ENCODE data around the gene RPS6KA4. TPM values are rescaled to one million over a fixed set of nuclear protein-coding genes. Genes with fewer than 3 reads are reported as not detected.

RPS6KA4 gene
- polyA plus RNA-seq, 1 of the 3 experiments (the other 2 are of a cell fraction) = 43.4 TPM

DNA sequence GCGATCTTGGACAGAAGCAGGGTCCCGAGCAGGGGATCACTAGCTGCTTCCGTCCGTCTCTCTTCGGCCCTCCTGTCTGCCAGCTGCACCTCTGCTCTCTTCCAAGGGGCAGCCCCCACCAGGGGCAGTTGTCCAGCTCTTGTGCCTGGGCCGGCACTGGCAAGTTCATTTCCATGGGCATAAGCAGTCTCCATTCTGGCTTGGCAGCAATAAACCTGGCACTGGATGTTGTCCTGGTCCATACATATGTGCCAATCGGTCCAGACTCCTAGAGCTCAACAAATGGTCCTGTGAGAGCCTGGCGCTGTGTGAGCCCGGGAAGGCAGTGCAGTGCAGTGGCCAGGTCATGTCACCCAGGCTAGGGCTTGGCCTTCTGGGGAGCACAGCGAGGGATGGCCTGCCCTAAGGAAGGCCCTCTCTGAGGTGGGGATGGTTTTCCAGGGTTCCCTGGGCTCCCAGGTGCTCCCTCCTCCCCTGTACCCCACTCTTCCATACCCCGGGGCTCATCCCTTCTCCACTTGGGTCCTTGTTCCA lies 60.4 kb downstream of the RPS6KA4 start:
- no peaks in the 10 kb centered on the region for H3K4me1 ChIP-seq (ENCODE audit: control insufficient read depth in 1 of 2, insufficient read depth in 2 of 2, low read depth in 1 of 2, low read length in 1 of 2)
- H3K79me2 ChIP-seq (ENCODE audit: insufficient read depth) = no peaks in the 10 kb centered on the region
- WGBS (ENCODE audit: low lambda C conversion rate) = 43% methylated on average over 7 of the region's 11 CpGs
- H3K27ac ChIP-seq (ENCODE audit: low read depth in 2 of 2, low read length in 1 of 2) = no peak overlapping the region
- no peak overlapping the region for H3K9ac ChIP-seq
- TF ChIP-seq MEF2A (IDR thresholded peaks at IDR 0.05; ENCODE audit: borderline replicate concordance, low read depth) = no peak
- TF ChIP-seq, protein P1, sequence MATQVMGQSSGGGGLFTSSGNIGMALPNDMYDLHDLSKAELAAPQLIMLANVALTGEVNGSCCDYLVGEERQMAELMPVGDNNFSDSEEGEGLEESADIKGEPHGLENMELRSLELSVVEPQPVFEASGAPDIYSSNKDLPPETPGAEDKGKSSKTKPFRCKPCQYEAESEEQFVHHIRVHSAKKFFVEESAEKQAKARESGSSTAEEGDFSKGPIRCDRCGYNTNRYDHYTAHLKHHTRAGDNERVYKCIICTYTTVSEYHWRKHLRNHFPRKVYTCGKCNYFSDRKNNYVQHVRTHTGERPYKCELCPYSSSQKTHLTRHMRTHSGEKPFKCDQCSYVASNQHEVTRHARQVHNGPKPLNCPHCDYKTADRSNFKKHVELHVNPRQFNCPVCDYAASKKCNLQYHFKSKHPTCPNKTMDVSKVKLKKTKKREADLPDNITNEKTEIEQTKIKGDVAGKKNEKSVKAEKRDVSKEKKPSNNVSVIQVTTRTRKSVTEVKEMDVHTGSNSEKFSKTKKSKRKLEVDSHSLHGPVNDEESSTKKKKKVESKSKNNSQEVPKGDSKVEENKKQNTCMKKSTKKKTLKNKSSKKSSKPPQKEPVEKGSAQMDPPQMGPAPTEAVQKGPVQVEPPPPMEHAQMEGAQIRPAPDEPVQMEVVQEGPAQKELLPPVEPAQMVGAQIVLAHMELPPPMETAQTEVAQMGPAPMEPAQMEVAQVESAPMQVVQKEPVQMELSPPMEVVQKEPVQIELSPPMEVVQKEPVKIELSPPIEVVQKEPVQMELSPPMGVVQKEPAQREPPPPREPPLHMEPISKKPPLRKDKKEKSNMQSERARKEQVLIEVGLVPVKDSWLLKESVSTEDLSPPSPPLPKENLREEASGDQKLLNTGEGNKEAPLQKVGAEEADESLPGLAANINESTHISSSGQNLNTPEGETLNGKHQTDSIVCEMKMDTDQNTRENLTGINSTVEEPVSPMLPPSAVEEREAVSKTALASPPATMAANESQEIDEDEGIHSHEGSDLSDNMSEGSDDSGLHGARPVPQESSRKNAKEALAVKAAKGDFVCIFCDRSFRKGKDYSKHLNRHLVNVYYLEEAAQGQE (IDR thresholded peaks at IDR 0.05; ENCODE audit: low read depth, low read length) = no peak
- H3K9me3 ChIP-seq = no peaks in the 10 kb centered on the region
- no peaks in the 10 kb centered on the region for H3K36me3 ChIP-seq (replicated peaks in 1 of 2; ENCODE audit: control insufficient read depth in 1 of 2, insufficient read depth in 2 of 2, low read length in 1 of 2)
- CTCF ChIA-PET = interaction anchor here (0.6 to 6.0 kb wide), 6 partner anchors 12 to 233 kb away, joined by 3 to 37 read pairs (median 3); partner anchors contain the start of genes PRDX5 and TRMT112
- H3F3A ChIP-seq (replicated peaks; ENCODE audit: insufficient read depth) = no peaks in the 10 kb centered on the region
- H3K9me2 ChIP-seq = no peaks in the 10 kb centered on the region
- no peaks in the 10 kb centered on the region for H3K27me3 ChIP-seq (ENCODE audit: insufficient read depth)
- H3K4me3 ChIP-seq (ENCODE audit: low read depth in 2 of 2, low read length in 1 of 2) = no peak overlapping the region
- POLR2A ChIA-PET = no interaction called here
- DNase-seq = no peak
- no peak overlapping the region for H2AFZ ChIP-seq (ENCODE audit: low read depth)
- H4K20me1 ChIP-seq (ENCODE audit: insufficient read depth) = no peaks in the 10 kb centered on the region
- no peak overlapping the region for H3K4me2 ChIP-seq

DNA sequence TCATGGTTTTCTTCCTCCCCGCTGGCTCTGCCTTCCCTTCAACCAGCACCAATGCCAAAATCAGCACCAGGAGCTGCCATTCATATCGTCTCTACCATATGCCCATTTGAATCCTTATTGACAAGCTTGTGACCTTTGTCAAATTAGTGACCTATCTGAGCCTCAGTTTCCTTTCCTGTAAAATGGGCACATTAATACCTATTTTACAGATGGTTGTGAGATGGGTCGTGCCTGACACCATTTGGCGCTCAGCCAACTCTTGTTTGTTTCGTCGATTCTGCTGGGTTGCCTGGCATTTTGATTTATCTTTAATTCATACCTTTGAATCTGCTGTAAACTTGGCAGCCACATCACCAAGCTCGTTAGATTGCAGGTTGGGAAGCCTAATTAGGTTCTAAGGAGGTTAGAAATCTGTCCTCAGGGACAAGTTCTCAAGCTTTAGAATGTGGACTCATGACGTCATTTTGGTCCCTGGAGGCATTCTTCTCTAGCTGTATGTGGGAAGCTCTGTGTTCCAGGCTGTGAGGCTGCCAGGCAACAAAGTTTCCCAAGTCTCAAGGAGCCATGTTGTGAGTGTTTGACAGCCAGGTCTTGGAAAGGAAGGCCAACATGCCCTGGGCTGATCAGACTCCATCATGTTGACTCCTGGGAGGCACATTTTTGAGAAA lies 61.0 kb downstream of the RPS6KA4 start:
- Histone ChIP-seq H3K27ac (ENCODE audit: low read depth in 2 of 2, low read length in 1 of 2) (no peak overlapping the region), H2AFZ (ENCODE audit: low read depth) (no peak overlapping the region), H3K27me3 (ENCODE audit: insufficient read depth) (no peaks in the 10 kb centered on the region), H3K4me1 (ENCODE audit: control insufficient read depth in 1 of 2, insufficient read depth in 2 of 2, low read depth in 1 of 2, low read length in 1 of 2) (no peaks in the 10 kb centered on the region), H3K4me3 (ENCODE audit: low read depth in 2 of 2, low read length in 1 of 2) (no peak overlapping the region), H3K9ac (no peak overlapping the region), H3K79me2 (ENCODE audit: insufficient read depth) (no peaks in the 10 kb centered on the region), H3K4me2 (no peak overlapping the region), H4K20me1 (ENCODE audit: insufficient read depth) (no peaks in the 10 kb centered on the region), H3K9me3 (no peaks in the 10 kb centered on the region), H3F3A (replicated peaks; ENCODE audit: insufficient read depth) (no peaks in the 10 kb centered on the region), H3K36me3 (replicated peaks in 1 of 2; ENCODE audit: control insufficient read depth in 1 of 2, insufficient read depth in 2 of 2, low read length in 1 of 2) (no peaks in the 10 kb centered on the region), H3K9me2 (no peaks in the 10 kb centered on the region)
- POLR2A ChIA-PET = no interaction called here
- CTCF ChIA-PET = interaction anchor here (0.6 to 6.0 kb wide), 7 partner anchors 12 to 232 kb away, joined by 3 to 37 read pairs (median 3); partner anchors contain the start of genes PRDX5 and TRMT112
- TF ChIP-seq EZH2phosphoT487 (IDR thresholded peaks at IDR 0.05; ENCODE audit: borderline replicate concordance, low read depth) (no peak), NFIC (IDR thresholded peaks at IDR 0.05; ENCODE audit: borderline replicate concordance) (no peak), MEF2A (IDR thresholded peaks at IDR 0.05; ENCODE audit: borderline replicate concordance, low read depth) (no peak), EP300 (IDR thresholded peaks at IDR 0.05; ENCODE audit: borderline replicate concordance in 1 of 2, low read depth in 1 of 2, low read length in 1 of 2) (no peak), TCF12 (IDR thresholded peaks at IDR 0.05) (no peak), TEAD4 (IDR thresholded peaks at IDR 0.05; ENCODE audit: borderline replicate concordance, insufficient read depth) (no peak), JUND (IDR thresholded peaks at IDR 0.05) (no peak), USF2 (IDR thresholded peaks at IDR 0.05; ENCODE audit: borderline replicate concordance, low read depth, low read length) (no peak), YY1 (IDR thresholded peaks at IDR 0.05; ENCODE audit: low read depth) (no peak), FOXM1 (IDR thresholded peaks at IDR 0.05; ENCODE audit: low read depth) (no peak)
- no peak for DNase-seq
- WGBS (ENCODE audit: low lambda C conversion rate) = 38% methylated on average over 8 of the region's 8 CpGs

Small RNAs within 50 kb of the gene (small RNA-seq; reads per million reads assigned to genes)
- gene MIR1237 (0 to 2.4 (median 0.40) reads per million in 7 experiments), gene MIR7155 (0 reads per million in 7 experiments)

Other genes starting within 250 kb of the RPS6KA4 start
- 48.3 and 49.1 TPM in 2 replicates for gene MACROD1, start 193.0 kb upstream of the RPS6KA4 start, polyA plus RNA-seq (2012; rRNA removed)
- 163 TPM in 2 replicates for gene STIP1, start 173.0 kb upstream of the RPS6KA4 start, polyA plus RNA-seq (2012; rRNA removed)
- 1.2 and 1.4 TPM in 2 replicates for gene FERMT3, start 152.4 kb upstream of the RPS6KA4 start, polyA plus RNA-seq (2012; rRNA removed)
- 61.5 and 62.4 TPM in 2 replicates for gene TRPT1, start 133.0 kb upstream of the RPS6KA4 start, polyA plus RNA-seq (2012; rRNA removed)
- gene NUDT22, start 132.9 kb upstream of the RPS6KA4 start, polyA plus RNA-seq (2012; rRNA removed) = 72.7 and 74.0 TPM in 2 replicates
- 46.9 and 52.1 TPM in 2 replicates for gene DNAJC4, start 128.6 kb upstream of the RPS6KA4 start, polyA plus RNA-seq (2012; rRNA removed)
- 16.3 and 29.9 TPM in 2 replicates for gene VEGFB, start 124.6 kb upstream of the RPS6KA4 start, polyA plus RNA-seq (2012; rRNA removed)
- gene FKBP2, start 118.1 kb upstream of the RPS6KA4 start, polyA plus RNA-seq (2012; rRNA removed) = 84.8 and 127 TPM in 2 replicates
- gene PPP1R14B, start 112.2 kb upstream of the RPS6KA4 start, polyA plus RNA-seq (2012; rRNA removed) = 373 and 523 TPM in 2 replicates
- 26.8 and 30.4 TPM in 2 replicates for gene PLCB3, start 107.6 kb upstream of the RPS6KA4 start, polyA plus RNA-seq (2012; rRNA removed)
- gene BAD, start 74.5 kb upstream of the RPS6KA4 start, polyA plus RNA-seq (2012; rRNA removed) = 75.6 and 80.9 TPM in 2 replicates
- 29.9 and 32.9 TPM in 2 replicates for gene GPR137, start 73.3 kb upstream of the RPS6KA4 start, polyA plus RNA-seq (2012; rRNA removed)
- gene KCNK4, start 67.9 kb upstream of the RPS6KA4 start, polyA plus RNA-seq (2012; rRNA removed) = 0.13 and 0.16 TPM in 2 replicates
- 0.54 and 0.67 TPM in 2 replicates for gene CATSPERZ, start 58.8 kb upstream of the RPS6KA4 start, polyA plus RNA-seq (2012; rRNA removed)
- 27.8 and 31.7 TPM in 2 replicates for gene ESRRA, start 53.6 kb upstream of the RPS6KA4 start, polyA plus RNA-seq (2012; rRNA removed)
- gene TRMT112, start 41.6 kb upstream of the RPS6KA4 start, polyA plus RNA-seq (2012; rRNA removed) = 649 and 699 TPM in 2 replicates
- gene PRDX5, start 41.0 kb upstream of the RPS6KA4 start, polyA plus RNA-seq (2012; rRNA removed) = 875 and 1,000 TPM in 2 replicates
- 2.4 and 3.4 TPM in 2 replicates for gene CCDC88B, start 19.0 kb upstream of the RPS6KA4 start, polyA plus RNA-seq (2012; rRNA removed)
- not detected in 2 replicates for gene SLC22A11, start 196.8 kb downstream of the RPS6KA4 start, polyA plus RNA-seq (2012; rRNA removed)
- not detected in 2 replicates for gene SLC22A12, start 232.1 kb downstream of the RPS6KA4 start, polyA plus RNA-seq (2012; rRNA removed)

Measured in SK-N-SH (cell line).